Brain microvascular endothelial cell (primary cell): ENCODE measurements around the gene ARHGEF4.

Experiments
- DNase-seq: peaks from one replicate; pipeline ENCODE4 v3.0.0-alpha.2; 2020
- H3K27ac ChIP-seq: fragments of 250-450 bp; sonication (Bioruptor Pico); 2 replicates; pipeline ENCODE4 v1.5.1; 2020; ENCODE audit warnings: mild to moderate bottlenecking, moderate library complexity
- H3K27me3 ChIP-seq: fragments of 250-450 bp; sonication (Bioruptor Pico); replicated peaks from 2 replicates; pipeline ENCODE4 v1.5.1; 2020; ENCODE audit warnings: mild to moderate bottlenecking
- H3K36me3 ChIP-seq: fragments of 250-450 bp; sonication (Bioruptor Pico); replicated peaks from 2 replicates; pipeline ENCODE4 v1.5.1; 2020; ENCODE audit warnings: mild to moderate bottlenecking
- H3K4me3 ChIP-seq: 2 replicates; pipeline ENCODE4 v1.5.1; 2011; ENCODE audit warnings: low read depth, mild to moderate bottlenecking, control low read depth, low read length, moderate library complexity
- CTCF ChIP-seq: IDR thresholded peaks from 2 replicates; pipeline ENCODE4 v1.5.1; 2011; ENCODE audit warnings: low read depth, mild to moderate bottlenecking, moderate library complexity, low read length, control low read depth, inconsistent platforms; ENCODE audit errors: missing control alignments
- in situ Hi-C: cut with HindIII; loops from 2 replicates; pipeline ENCODE4 v1.10.0; 2017; ENCODE audit warnings: low sequenced_read_pairs, low pct_ligation_motif_present

Gene ARHGEF4

DNA sequence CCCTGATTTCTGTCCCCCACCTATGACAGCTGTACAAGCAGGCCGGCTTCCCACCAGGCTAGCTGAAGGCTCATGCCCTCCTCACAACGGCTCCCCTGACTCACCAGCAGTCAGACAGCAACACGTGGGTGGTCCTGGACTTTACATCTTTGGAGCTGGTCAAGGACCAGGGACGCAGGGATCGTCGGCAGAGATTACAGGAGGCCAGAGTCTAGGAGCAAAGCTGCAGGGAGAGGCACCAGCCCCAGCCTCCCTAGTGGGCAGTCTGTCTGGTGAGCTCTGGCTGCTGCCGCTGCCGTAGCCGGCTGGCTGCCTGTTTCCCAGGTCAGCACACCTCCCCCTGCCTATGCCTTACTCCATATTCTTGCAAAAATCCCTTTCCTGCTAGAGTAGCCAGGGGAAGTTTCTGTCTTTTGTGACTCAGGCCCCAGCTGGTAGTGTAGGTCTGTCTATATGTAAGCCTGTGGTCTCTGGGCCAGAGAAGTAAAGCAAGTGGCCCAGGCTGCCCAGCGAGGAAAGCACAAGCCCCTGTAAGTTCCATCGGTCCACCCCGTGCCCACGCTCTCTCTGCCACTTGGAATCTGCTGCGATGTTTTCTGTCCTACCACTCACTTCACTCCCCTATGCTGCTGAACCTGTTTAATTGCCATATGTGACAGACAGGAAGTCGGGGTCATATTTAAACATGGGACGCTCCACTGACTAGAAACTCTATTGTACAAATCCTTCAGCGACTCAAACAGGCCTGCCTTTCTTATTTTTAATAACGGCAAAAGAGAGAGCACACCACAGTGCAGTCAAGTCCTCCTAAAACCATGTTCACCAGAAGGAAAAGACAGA, 2.4 kb upstream of the ARHGEF4 start:
- H3K27me3 ChIP-seq, result peaks cover 23% of the 10 kb centered on the region
- in situ Hi-C loops, result no loop called here
- no peak overlapping the region for H3K4me3 ChIP-seq
- H3K27ac ChIP-seq, result no peak overlapping the region
- H3K36me3 ChIP-seq, result no peaks in the 10 kb centered on the region
- TF ChIP-seq CTCF, result no peak
- DNase-seq, result peak; percentile 51

- H3K36me3 ChIP-seq, result no peaks in the 10 kb centered on the region
- H3K27ac ChIP-seq, result no peak overlapping the region
- no peak for TF ChIP-seq CTCF
- no peak for DNase-seq
- in situ Hi-C loops, result no loop called here
- H3K4me3 ChIP-seq, result no peak overlapping the region
- peaks cover 28% of the 10 kb centered on the region for H3K27me3 ChIP-seq
These were observed 1.6 kb upstream of the ARHGEF4 start for GRCh38 chr2:130834931-130835765.

DNA sequence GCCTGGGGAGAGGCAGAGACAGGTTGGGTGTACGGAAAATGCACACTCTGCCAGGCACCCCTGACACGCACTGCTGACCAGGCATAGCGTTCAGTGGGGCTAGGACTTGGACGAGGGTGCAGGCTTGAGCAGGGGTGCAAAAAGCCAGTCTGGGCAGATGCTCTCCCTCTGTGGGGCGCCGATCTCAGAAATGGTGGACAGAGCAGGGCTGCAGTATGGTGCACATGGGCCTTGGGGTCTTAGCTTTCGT, 1.0 kb upstream of the ARHGEF4 start:
- in situ Hi-C loops, result no loop called here
- H3K36me3 ChIP-seq, result no peaks in the 10 kb centered on the region
- no peak overlapping the region for H3K4me3 ChIP-seq
- DNase-seq, result no peak
- TF ChIP-seq CTCF, result no peak
- peaks cover 28% of the 10 kb centered on the region for H3K27me3 ChIP-seq
- no peak overlapping the region for H3K27ac ChIP-seq

DNA sequence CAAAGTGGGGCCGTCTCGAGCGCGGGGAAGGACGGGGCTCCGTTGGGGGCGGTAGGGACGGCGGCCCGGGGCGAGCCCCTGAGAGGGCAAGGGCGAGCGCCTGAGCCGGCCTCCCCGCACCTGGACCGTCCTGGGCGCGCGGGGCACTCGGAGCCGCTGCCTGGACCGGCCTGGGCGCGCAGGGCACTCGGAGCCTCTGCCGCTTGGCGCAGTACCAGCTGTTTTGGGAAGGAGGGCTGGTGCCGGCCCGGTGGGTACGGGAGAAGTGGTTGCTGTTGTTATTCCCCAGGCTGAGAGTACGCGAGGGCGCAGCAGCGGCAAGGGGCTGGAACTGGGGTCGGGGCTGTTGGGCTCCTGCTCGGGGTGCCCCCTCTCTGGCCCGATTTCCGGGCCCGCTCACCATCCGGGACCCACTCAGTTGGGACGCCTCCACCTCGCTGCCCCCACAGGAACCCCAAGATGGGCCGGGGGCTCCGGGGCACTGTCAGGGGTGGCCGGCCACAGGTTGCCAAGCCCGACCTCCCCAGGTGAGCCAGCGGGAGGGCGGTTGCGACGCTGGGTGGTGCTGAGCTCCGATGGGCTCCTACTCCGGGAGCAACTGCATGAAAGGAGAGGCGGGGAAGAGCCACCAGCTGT, 579 bp downstream of the ARHGEF4 start:
- H3K4me3 ChIP-seq, result peak overlapping the region; percentile 17
- peaks cover 28% of the 10 kb centered on the region for H3K27me3 ChIP-seq

More for the DNA sequence above, 579 bp downstream of the ARHGEF4 start:
- in situ Hi-C loops, result no loop called here
- no peak for TF ChIP-seq CTCF
- DNase-seq, result no peak
- no peaks in the 10 kb centered on the region for H3K36me3 ChIP-seq
- no peak overlapping the region for H3K27ac ChIP-seq
